Measurements from ENCODE around the gene ZNF256. TPM values are rescaled to one million over a fixed set of nuclear protein-coding genes. Genes with fewer than 3 reads are reported as not detected.

The ZNF256 gene
- 5.7 TPM for total RNA-seq

DNA sequence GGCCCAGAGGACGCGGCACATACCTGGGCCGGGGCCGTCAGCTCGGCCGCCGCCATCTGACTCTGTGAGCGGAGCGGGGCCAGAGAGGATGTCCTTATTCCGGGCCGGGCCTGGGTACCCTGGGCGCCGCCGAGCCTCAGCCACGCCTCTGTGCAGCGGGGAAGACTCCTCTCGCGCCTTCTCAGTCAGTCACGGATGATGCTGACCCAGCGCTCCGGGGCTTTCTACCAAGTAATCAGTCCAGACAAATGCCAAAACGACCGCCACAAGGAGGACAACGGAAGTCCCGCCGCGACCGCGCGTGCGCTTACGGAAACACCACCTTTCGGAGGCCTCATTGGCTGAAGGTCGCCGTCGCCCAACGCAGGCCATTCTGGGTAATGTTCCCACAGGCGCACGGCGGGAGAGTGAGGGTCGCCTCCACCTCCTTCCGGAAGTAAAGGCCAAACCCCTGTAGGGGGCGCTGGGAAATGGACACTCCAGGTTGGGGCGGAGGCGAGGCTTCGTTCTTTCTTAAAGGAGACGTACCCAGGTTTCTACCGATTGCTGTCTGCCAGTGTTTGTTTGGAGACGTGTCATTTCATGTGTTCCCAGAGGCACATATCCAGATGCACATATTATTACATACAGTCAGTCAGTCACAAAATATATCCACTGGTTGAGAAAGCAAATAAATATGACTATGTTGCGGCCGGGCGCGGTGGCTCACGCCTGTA, at the start of gene ZNF256:
TSS of gene ZNF256 (minus strand) at position 288 of the 716 bp plus-strand sequence. CDS start at position 56, 232 bp downstream.
- DNase-seq (ENCODE audit: low spot score), result peak; percentile 97

DNA sequence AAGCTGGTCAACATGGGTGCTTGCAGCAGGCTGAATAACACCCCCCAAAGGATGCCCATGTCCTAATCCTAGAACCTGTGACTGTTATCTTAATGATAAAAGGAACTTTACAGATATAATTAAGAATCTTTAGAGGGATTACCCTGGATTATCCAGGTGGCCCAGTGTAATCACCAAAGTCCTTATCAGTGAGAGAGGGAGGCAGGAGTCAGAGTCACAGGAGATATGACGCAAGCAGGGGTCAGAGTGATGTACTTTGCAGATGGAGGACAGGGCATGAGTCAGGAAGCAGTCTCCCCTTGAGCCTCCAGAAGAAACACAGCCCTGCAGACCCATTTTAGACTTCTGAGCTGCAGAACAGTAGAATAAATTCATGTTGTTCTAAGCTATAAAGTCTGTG, 45.3 kb upstream of the ZNF256 start:
- DNase-seq (ENCODE audit: low spot score), result no peak

DNA sequence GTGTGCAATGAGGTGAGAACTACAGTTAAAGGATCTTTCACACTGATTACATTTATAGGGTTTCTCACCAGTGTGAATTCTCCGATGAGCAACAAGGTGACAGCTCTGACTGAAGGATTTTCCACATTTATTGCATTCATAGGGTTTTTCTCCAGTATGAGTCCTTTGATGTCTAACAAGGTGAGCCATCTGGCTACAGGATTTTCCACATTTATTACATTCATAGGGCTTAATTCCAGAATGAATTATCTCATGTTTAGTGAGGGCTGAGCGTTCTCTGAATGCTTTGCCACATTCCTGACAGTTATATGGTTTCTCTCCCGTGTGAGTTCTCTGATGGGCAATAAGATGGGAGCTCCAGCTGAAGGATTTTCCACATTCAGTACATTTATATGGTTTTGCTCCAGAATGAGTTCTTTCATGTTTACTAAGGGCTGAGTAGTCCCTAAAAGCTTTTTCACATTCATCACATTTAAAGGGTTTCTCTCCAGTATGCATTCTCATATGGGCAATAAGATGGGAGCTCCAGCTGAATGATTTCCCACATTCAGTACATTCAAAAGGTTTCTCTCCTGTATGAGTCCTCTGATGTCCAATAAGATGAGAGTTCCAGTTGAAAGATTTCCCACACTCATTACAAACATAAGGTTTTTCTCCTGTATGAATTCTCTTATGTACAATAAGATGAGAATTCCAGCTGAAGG, 31.2 kb upstream of the ZNF256 start:
- no peak for DNase-seq (ENCODE audit: low spot score)

DNA sequence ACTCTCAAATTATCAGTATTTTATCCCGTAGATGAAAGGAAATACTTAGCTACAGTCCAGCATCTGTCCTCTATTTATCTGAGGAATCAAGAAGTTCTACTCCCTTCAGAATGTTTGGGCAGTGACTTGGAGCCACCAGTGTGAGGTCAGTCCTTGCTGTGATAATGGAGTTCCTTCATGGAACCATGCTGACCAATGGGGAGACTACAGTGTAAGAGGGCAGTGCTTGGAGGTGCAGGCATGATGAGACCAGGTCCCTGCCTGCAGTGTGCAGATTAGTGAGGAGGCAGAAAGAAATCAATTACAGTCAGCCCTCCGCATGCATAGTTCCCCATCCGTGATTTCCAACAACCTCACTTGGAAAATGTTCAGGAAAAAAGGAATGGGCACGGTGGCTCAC, 26.9 kb upstream of the ZNF256 start, which contains the start of gene C19orf18:
TSS of gene C19orf18 (minus strand) at position 101 of the 400 bp plus-strand sequence. CDS start 102 bp downstream, outside the sequence.
- DNase-seq (ENCODE audit: low spot score), result no peak

DNA sequence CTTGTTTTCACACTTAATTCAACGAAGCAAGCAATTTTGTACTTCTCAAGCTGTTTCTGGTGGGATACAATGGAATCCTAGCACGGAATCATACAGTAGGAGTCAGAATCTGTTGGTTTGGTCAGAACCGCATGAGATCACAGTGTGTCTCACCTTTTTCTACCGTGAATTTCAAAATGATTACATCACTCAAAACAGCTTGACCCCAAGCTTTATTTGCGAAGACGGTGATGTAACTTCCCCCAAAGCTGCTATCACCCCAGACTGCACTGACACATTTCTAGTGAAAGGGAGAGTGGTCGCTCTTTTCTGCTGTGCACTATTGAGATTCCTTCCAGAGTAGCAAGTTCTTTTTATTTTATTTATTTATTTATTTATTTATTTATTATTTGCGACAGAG, 17.3 kb upstream of the ZNF256 start:
- DNase-seq (ENCODE audit: low spot score), result no peak

DNA sequence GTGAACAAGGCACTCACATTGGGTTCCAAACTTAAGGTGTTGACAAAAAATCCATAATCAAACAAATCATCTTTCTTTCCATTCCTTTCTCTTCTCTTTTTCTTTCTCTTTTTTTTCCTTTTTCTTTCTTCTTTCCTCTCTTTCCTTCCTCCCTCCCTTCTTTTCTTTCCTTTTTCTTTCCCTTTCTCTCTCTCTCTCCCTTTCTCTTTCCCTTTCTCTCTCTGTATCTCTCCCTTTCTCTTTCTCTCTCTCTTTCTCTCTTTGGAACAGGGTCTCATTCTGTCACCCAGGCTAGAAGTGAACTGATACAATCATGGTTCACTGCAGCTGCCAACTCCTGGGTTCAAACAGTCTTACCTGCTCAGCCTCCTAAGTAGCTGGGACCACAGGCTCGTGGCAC, 14.3 kb upstream of the ZNF256 start:
- DNase-seq (ENCODE audit: low spot score), result no peak

DNA sequence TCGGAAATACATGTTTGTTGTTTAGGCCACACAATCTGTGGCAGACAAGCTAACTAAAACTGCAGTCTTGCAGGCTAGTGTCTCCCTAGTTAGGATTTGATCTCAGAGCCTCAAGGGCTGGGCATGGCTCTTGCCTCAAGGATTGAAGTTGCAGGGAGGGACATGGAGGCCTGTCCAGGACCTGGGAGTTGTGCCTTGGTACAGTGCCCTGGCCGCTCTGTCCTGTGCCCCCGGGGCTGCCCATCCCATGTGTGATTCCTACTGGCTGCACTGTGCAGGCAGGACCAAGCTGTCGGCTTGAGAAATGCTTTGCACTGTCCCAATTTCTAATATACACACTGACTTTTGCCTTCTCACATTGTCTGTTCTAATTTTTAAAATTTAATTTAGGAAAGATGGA, 7.5 kb upstream of the ZNF256 start:
- no peak for DNase-seq (ENCODE audit: low spot score)

DNA sequence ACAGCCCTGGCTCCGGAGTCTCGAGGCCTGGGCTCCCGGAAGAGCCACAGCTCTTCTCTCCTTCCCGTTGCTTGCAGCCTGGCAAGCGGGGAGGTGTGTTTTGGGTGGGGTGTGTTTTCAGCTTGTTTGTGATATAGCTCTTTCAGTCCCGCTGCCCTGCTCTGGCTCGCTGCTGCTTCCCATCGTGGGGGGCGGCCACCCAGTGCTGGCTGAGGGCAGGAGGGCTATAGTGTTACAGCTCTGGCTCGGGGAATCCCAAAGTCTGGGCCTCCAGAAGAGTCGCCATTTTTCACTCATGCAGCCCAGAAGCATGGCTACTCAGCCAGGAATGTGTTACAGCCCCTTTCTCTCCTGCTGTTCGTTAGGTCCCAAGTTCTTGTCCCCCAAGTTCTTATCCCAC, 2.2 kb upstream of the ZNF256 start:
- no peak for DNase-seq (ENCODE audit: low spot score)

DNA sequence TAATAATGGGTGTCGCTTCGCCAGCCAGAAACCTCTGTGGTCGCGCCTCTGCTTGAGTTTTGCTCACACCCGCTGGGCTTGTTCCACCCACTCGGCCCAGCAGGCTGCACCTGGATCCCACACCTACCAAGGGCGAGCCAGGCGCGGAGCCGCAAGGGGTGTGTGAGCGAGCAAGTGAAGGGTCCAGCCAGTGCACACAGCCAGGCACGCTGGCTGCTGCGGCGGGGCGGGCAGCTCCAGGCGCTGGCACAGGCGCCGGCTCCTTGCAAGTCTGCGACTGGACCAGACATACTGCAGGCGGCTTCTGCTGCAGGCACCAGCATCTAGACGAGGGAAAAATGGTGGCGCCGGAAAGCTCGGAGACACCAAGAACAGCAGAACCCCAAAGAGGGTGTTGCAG, 1.8 kb upstream of the ZNF256 start:
- no peak for DNase-seq (ENCODE audit: low spot score)

DNA sequence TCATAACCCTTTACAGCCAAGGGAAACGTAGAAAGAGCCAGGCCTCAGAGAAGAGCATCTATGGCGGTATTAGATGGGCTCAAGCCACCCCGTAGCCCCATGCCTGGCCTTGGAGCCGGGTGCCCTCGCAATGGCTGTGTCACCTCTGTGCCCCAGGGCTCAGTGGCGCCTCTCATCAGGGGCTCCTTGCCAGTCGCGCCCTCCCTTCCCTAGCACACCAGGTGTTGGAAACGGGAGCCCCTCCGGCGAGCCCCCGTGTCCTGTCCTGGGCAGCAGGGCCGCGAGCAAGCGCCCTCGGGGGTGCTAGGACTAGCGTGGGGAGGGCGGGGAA, 453 bp downstream of the ZNF256 start:
- no peak for DNase-seq (ENCODE audit: low spot score)

DNA sequence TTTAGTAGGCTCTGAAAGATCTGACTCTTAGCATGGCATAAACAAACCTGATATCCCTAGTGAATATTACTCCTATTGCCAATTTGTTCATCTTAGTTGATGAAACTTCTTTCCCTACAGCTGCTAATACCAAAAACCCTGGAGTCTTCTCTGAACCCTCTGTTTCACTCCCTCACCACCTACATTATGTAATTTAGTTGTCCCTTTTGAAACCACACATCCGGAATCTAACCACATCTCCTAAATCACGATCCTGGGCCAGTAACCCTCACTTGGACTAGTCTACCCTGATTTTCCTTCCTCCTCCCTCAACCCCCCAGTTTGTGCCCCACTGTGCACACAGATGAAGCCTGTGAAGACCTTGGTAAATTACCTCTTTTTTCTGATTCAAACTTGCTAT, 1.2 kb downstream of the ZNF256 start:
- no peak for DNase-seq (ENCODE audit: low spot score)

DNA sequence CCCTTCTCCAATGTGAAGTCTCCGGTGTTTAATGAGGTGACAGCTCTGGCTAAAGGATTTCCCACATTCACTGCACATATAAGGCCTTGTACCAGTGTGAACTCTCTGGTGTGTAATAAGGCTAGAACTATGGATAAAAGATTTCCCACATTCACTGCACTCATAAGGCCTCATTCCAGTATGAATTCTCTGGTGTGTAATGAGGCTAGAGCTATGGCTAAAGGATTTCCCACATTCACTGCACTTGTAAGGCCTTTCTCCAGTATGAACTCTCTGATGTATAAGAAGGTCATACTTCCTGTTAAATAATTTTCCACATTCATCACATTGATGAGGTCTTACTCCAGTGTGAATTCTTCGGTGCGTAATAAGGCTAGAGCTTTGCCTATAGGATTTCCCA, 5.9 kb downstream of the ZNF256 start:
- DNase-seq (ENCODE audit: low spot score), result no peak

DNA sequence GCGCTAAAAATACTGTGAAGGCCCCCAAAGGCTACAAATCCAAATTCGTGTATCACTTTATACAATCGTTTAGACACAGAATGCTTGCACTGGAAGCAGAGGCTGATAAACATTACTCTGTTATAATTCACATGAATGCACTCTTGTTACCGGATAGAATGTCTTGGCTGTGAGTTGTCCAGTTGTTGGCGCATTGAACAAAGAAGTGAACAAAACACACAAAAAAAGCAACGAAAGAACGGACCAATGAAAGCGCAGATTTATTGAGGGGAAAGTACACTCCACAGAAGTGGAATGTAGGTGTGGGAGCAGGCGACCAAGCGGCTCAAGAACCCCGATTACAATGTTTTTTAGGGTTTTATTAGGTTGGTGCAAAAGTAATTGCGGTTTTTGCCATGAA, 11.8 kb downstream of the ZNF256 start:
- no peak for DNase-seq (ENCODE audit: low spot score)

DNA sequence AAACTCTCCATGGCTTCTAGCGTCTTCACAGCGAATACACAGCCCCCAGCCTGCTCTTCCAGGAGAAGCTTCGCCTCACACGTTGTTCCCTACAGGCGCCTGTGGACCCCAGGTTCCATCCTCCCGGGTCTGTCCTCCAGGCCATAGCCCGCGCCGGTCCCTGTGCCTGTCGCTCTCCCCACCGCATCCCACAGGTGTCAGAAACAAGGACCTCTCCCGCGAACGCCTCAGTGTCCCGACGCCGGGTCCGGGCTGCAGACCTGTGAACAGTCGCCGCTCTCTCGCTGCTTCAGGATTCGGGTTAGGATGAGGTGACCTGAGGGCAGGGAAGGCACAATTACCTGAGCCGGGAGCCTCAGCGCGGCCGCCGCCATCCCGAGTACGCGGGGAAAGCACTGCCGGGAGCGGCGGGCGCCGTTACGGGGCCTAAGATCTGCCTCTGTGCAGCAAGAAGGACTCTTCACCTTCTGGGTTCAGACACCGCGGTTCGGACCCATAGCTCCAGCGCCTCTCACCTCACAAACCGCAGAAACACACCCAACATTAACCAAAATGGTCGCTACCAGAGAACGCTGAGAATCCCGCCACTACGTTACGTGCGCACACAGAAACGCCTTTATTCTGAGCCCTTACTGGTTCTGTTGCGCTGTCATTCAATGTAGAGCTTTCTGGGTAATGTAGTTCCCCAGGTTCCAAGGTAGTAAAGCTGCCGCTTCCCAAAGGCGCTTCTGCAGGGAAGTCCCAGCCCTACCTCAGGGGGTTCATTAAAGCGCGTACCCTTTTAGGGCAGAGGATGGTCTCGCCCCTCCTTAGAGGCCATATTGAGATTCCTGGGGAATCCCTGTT, 12.5 kb downstream of the ZNF256 start, which contains the start of gene ZNF418:
TSS of gene ZNF418 (minus strand) at position 583 of the 846 bp plus-strand sequence. CDS start 1,580 bp downstream, outside the sequence.
- DNase-seq (ENCODE audit: low spot score), result peak; percentile 81

DNA sequence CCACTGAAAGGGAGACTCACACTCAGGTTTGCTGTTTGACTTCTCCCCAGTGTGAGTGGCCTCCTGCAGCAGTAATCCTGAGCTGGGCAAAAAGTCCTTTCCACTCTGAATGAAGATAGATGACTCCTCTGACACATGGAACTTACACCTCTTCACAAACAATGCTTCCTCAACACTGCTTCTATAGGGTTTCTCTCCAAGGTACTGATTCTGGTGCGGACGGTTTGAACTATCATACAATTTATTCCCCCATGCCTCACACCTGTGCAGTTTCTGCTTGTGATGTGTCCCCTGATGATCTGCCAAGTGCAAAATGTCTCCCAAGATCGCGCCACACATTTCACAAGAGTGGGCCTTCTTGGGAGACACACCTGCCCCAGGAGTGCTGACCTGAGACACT, 19.9 kb downstream of the ZNF256 start:
- DNase-seq (ENCODE audit: low spot score), result no peak

DNA sequence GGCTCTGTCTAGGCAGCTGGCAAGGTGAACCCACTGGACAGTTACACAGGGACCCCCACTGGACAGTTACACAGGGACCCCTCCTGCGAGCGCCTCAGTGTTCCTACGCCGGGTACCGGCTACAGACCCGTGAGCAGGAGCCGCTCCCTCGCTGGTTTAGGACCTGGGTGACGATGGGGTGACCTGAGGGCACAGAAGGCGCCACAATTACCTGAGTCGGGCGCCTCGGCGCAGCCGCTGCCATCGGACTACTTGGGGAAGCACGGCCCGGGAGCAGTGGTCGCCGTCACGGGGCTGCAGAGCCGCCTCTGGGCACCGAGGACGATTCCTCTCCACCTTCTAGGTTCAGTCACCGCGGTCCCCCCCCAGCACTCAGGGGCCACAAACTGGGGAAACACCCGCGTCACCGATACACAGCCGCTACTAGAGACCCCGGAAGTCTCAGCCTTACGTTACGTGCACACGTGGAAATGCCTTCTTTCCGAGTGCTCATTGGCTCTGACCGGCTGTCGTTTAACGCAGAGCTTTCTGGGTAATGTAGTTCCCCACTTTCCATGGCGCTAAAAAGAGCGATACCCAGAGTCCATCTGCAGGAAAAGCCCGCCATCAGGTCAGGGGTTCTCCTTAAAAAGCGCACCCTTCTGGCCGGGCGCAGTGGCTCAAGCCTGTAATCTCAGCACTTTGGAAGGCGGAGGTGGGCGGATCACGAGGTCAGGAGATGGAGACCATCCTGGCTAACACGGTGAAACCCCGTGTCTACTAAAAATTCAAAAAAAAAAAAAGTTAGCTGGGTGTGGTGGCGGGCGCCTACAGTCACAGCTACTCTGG, 31.1 kb downstream of the ZNF256 start, which contains the start of gene ZNF417:
TSS of gene ZNF417 (minus strand) at position 425 of the 828 bp plus-strand sequence. CDS start at position 244, 181 bp downstream.
- DNase-seq (ENCODE audit: low spot score), result peak; percentile 93

DNA sequence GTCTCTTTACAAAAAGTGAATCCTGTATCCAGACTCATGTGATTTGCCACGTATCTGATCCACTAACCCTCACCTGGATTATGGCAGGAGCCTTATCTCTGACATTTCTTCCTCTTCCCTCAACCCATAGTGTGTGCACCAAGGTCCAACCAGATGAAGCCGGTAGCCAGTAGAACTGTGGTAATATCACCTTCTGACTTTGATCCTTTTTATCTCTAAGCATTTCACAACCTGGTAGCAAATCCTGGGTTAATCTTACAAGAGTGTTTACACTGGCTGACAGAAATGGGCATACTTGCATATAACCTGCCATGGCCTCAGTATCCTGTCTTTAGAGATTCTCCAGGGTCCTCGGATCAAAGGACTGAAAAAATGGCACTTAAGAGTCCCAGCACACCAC, 33.0 kb downstream of the ZNF256 start:
- DNase-seq (ENCODE audit: low spot score), result no peak

DNA sequence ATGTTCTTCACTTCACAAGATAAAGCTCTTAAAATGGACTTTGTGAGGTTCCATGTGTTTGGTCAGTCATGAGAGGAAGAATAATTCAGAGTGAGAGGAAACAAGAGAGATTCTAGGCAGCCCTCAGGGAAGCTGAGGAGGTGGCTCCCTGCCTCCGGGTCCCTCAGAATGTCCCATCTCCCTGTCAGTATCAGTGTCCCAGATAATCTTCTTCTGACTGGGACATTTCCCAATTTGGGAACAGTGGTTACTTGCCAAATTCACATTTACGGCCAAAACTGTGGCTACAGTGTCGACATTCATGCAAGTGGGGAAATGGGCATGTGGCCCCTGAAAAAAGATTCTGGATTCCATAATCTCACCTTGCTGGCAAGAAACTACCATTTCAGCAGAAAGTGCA, 40.1 kb downstream of the ZNF256 start:
- no peak for DNase-seq (ENCODE audit: low spot score)

DNA sequence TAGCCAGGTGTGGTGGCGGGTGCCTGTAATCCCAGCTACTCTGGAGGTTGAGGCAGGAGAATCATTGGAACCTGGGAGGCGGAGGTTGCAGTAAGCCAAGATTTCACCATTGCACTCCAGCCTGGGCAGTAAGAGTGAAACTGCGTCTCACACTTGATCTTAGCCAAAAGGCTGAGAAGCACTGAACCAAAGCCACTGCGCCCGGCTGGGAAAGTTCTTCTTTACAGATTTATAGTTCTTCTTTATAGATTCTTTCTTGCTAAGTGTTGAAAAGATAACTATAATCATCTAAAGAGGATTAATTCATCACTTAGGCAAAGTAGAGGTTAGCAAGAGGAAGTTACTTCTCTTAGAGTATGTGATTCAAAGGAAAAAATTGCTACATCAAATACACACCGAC, 42.2 kb downstream of the ZNF256 start:
- DNase-seq (ENCODE audit: low spot score), result no peak

DNA sequence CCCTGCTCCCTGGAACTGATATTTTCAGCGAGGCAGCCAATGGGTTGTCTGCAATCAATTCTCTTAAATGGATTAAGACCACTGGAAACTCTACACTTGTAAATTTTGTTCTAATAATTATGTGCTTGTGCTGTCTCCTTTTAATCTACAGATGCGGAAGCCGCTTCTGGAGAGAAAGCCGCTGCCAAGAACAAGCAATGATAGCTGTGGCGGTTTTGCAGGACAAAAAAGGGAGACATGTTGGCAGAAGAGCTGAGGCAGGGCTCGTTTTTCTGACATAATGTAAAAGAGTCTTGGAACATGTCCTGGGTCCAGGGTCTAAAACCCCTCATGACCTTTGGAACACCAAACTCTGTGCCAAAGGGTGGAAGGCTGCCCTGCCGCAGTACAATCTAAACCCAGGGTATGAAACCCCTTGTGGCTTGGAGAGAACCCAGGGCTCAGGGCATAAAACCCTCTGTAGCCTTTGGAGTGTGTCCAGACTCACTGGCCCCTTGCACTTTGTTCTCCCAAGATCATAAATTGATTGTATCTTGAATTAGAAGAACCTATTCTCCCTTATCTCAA, 43.8 kb downstream of the ZNF256 start:
- no peak for DNase-seq (ENCODE audit: low spot score)

DNA sequence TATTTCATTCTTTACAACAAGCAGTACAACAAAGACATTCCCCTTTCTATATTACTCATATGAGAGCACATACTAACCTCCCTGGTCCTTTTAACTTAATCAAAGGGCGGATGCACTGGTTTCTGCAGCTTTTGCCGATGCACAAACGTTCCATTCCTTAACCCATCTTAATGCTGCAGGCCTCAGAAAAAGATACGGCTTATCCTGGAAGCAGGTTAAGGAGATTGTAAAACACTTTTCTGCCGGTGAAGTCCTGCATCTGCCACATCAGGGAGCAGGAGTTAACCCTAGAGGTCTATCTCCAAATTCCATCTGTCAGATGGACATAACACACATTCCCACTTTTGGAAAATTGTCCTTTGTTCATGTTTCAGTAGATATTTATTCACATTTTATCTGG, 47.2 kb downstream of the ZNF256 start:
- DNase-seq (ENCODE audit: low spot score), result no peak

Data from mucosa of gallbladder (tissue), 1 donor.